Stimulated activated CD4-positive, alpha-beta T cell treated with anti-CD3 and anti-CD28 coated beads, Interleukin-1b, Interleukin-23, amount 100 ng/mL, for 48 hours (primary cell): ENCODE results near the gene FGD4.
"Not testable (repeated sequence)": the region's sequence is repeated elsewhere in the genome, so short reads cannot be mapped to it uniquely, and the experiment has no call there.

ENCODE experiments used
- DNase-seq: peaks from one replicate; pipeline ENCODE4 v3.0.0-alpha.2; 2020

FGD4 gene

DNA sequence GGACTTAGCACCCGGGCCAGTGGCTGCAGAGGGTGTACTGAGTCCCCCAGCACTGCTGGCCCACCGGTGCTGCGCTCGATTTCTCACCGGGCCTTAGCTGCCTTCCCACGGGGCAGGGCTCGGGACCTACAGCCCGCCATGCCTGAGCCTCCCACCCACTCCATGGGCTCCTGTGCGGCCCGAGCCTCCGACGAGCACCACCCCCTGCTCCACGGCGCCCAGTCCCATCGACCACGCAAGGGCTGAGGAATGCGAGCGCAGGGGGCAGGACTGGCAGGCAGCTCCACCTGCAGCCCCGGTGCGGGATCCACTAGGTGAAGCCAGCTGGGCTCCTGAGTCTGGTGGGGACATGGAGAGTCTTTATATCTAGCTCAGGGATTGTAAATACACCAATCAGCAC is 126.4 kb downstream of the FGD4 start:
- DNase-seq: not testable (repeated sequence)

- not testable (repeated sequence) for DNase-seq
Measured at GRCh38 chr12:32526343-32526742, 127.0 kb downstream of the FGD4 start.

DNA sequence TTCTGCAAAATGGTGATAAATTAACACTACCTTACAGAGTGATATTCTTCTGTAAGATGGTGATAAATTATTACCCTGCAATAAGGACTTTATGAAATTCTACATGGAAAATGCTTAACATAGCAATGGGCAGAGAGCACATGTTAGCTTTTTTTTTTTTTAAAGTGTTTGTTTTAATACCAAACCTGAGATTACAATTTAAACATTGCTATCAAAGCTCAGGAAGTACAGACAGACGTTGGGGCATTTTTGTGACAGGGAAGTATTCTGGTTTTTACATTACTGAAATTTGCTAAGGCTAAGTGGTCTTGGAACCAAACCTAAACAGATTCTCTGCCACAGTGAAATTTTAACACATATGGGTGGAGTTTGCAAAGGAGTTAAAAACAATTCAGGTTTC is 133.1 kb downstream of the FGD4 start:
- DNase-seq: no peak

DNA sequence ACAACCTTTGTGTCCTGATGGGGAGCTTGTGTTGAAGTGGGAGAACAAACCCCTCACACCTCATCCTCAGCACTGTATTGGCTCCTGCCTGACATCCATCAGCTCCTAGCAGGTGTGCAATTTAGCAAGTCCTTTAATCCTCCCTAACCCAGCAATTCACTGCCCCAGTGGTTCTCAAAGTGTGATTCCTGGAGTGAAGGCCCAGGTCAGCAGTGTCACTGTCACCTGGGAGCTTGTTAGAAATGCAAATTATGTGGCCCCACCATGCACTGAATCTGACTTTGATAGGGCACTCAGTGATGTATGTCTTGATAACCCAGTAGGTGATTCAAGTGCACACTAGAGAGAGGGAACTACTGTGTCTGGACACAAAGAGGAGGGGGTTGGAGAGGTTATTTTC is 133.6 kb downstream of the FGD4 start:
- no peak for DNase-seq

GRCh38 chr12:32533506-32533905 is 134.1 kb downstream of the FGD4 start:
- DNase-seq: not testable (repeated sequence)

DNA sequence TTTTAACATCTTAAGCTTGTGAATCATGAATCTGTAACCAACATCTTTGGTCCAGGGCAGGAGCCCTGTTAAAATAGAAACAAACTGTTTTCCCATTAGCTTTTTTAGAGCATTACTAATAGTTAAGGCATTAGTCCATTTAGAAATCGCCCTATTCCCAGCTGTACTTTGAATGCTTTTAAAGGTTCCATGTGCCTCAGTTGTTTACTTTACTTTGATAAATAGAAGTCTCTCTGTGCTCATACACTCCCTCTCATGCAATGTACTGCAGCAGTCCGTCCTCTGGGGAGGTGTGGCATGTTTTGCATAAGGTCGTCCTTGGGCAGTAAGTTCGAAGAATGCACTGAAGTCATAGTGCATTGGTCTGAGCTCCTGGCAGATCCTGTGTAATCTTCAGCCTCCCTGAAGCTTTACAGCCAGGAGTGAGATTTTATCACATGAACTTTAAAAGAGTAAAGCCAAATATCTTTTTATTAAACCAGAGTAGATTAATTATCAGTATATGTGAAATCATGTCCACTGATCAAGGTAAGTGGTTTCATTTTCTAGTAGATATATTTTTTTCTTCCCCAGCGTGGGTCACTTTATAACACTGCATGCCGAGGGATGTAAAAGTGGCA is 134.7 kb downstream of the FGD4 start:
- DNase-seq: no peak

DNA sequence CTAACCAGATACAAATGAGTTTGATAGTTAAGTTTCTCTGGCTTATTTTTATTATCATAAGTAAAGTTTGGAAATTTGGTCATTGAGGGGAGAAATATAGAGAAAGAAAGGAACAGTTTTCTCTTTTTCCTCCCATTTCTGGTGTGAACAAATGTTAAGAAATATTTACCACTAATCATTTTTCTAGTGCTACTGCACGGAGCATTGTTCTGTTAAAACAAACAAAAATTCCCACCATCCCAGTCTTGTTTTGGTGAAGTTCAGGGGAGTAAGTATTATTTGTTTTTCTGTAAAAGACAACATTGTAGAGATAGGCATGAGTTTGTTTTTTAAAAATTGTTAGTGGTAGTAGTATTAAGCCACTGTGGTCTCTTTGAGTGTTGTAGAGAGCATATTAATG is 135.3 kb downstream of the FGD4 start:
- DNase-seq: no peak

- DNase-seq: no peak
Measured at GRCh38 chr12:32535288-32535999, 136.1 kb downstream of the FGD4 start.

- no peak for DNase-seq
Measured at GRCh38 chr12:32536000-32536345, 136.6 kb downstream of the FGD4 start.

GRCh38 chr12:32541754-32542374 is 142.5 kb downstream of the FGD4 start:
- no peak for DNase-seq

GRCh38 chr12:32542428-32543229 is 143.3 kb downstream of the FGD4 start:
- DNase-seq: no peak

DNA sequence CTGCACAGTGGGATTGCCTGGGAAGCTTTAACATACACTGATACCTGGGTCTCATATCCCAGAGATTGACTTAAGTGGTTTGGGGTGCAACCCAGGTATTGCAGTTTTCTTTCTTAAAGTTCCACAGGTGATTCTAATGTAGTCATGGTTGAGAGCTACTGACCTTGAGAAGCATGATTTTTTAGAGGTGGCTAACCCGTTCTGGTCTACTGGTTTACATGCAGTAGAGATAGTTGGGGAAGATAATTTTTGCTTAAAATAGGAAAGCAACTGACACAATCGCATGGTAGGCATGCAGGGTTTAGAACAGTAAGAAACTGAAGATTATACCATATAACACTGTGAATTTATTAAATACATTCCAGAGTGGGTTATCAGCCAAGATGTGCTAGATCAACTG is 145.5 kb downstream of the FGD4 start:
- DNase-seq: no peak

DNA sequence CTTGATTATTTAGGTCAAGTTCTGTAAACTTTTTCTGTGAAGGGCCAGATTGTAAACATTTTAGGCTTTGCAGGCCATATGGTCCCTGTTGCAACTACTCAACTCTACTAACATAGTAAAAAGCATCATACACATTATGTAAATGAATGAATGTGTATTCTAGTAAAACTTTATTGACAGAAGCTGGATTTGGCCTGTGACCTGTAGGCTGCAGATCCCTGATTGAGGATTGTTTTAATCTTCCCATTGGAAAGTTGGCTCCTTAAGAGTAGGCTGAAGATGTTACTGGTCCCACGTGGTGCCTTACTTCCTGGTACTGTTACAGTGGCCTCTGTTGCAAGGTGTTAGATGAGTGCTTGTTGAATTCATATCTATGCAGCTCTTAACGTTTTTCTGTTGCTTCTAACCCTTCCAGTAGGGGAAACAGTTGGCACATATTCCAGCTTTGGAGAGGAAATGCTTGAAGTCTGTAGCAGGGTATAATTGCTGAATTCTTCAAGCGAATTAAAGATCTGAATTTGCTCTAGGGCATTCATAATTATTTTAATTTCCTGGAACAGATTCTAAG is 146.1 kb downstream of the FGD4 start:
- DNase-seq: no peak

- no peak for DNase-seq
Measured at GRCh38 chr12:32546272-32546671, 146.9 kb downstream of the FGD4 start.

DNA sequence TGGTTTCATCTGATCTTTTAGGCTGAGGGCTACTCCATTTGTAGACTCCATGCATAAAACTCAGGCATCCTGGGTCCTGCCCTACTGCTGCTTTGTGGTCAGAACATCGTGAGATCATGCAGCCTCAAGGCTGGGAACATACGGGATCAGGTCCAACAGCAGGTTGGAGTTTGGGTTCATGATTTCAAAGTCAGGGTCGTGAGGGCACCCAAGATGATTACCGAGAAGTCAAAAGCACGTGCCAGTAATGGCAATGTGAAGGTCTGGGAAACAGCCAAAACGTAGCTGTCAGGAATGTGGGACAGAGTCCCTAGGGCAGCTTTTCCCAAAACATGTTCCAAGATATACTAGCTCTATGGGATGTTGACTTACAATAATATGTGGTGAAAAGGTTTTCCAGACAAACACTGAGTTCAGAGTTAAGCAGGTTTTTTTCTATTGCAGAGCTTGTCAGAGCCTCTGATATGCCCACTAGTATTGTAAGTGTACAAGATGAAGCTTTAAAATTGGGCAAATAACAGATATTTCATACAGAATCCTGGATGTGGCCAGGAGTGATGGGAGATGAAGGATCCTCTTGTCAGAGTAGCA is 149.4 kb downstream of the FGD4 start:
- DNase-seq: no peak

DNA sequence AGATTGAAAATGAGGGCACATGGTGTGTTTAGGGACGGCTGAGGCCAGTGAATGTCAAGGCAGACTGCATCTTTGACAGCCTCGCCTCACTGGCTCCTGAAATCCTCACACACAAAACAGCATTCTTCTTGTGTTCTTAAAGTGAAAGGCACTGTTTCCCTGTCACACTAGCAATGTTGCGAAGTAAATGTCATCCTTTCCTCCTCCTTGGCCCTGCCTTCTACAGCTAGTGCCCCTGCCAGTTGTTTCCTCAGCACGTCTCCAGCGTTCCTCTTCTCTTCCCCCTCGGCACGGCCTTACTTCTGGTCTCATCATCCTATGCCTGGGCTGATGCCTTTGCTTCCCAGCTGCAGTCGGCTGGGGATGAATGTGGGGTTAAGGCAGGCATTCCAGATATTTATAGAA is 150.3 kb downstream of the FGD4 start:
- DNase-seq: no peak

DNA sequence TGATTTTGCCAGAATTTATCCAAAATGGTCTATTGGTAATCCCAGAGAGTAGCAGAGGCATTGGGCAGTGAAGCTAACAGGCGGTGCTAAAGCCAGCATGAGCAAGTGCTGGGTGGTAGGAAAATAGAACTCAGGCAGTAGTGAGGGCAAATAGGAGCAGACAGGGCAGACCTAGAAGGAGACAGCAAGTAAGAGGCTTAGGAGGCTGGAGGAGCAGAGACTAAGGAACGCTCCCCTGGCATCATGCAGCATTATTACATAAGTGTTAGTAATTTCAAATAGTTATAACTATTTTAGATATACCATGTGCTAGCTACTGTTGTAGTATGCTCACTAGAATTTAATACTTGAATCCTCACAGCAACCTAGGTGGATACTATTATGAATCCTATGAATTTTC is 151.7 kb downstream of the FGD4 start:
- DNase-seq: no peak

DNA sequence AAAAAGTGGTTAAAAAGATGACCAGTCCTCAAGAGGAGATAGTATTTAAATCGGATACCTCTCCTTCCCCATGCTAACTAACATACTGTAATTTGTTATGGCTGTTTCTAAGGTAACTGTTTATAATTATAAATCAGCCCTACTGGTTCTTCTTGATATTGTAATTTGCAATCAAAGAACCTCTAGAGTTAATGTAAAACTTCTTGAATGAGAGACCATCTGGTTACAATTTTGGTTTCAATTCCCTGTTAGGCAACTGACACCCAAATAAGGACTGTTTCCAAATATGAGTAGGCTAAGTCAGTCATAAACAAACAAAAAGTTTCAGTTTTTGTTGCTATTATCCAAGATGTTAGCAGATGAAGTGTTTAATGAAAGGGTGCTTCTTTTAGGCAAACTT is 159.5 kb downstream of the FGD4 start:
- no peak for DNase-seq

DNA sequence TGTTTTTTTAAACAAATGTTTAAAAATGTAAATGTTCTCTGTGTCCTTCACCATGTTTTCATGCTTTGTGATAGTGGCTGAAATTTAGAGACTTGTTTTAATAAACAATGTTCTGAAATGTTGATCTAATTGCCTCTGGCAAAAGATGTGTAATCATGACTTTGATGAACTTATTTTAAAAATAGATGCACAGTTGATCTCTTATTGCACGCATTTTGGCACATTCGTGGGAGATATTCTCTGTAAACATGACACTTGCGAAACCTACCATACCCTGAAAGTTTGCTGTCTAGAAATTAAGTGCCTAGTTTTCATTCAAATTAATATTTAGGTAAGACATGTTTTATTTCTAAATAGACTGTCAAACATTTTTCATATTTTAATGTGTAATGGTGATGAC is 160.1 kb downstream of the FGD4 start:
- no peak for DNase-seq

DNA sequence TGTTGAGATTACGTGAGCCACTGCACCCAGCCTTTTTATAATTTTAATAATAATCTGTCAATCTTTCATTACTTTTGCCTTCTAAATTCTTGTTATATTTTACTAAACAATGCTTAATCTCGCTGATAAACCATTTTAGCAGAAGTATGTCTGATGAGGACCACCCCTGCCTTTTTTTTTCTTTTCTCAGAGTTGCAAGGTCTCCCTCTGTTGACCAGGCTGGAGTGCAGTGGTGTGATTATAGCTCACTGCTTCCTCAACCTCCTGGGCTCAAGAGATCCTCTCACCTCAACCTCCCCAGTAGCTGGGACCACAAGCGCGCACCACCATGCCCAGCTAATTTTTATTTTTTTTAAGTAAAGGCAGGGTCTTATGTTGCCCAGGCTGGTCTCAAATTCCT is 161.2 kb downstream of the FGD4 start:
- DNase-seq: no peak

DNA sequence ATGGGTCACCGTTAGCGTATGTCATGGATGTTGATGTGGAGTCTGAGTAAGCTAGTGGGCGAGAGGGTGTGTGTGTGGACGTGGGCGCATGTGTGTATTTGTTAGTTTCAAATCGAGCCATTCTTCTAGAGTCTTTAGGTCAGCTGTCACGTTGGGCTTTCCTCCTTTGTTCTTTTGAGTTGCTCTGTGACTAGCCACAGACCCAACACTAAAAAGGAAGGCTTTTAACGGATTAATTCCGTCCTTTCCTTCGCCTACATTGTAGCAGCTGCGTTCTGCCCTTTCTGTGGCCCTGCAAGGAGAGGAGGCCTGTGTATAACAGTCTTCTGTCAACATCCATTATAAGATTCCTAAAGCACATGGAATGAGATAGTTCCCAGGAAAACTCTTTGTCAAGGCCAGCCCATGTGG is 162.6 kb downstream of the FGD4 start:
- DNase-seq: no peak

DNA sequence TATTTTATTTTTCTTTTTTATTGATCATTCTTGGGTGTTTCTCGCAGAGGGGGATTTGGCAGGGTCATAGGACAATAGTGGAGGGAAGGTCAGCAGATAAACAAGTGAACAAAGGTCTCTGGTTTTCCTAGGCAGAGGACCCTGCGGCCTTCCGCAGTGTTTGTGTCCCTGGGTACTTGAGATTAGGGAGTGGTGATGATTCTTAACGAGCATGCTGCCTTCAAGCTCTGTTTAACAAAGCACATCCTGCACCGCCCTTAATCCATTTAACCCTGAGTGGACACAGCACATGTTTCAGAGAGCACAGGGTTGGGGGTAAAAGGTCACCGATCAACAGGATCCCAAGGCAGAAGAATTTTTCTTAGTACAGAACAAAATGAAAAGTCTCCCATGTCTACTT is 163.1 kb downstream of the FGD4 start:
- DNase-seq: not testable (repeated sequence)
